ENCODE data around the gene VPS26A. TPM values are rescaled to one million over a fixed set of nuclear protein-coding genes. Genes with fewer than 3 reads are reported as not detected.
"Not testable (repeated sequence)": the region's sequence is repeated elsewhere in the genome, so short reads cannot be mapped to it uniquely, and the experiment has no call there.

Gene VPS26A
- total RNA-seq, 1 donor from 2014 or later, result 28.4 TPM

- H3K4me1 Mint-ChIP-seq (ENCODE audit: low read depth), result peaks cover 2% of the 10 kb centered on the region
- H3K27me3 Mint-ChIP-seq (ENCODE audit: low read depth), result no peaks in the 10 kb centered on the region
- peaks cover 3% of the 10 kb centered on the region for H3K36me3 Mint-ChIP-seq (ENCODE audit: low read depth)
- DNase-seq (ENCODE audit: low spot score), result no peak
- intact Hi-C loops (cut with micrococcal nuclease), result no loop called here
- no peak overlapping the region for H3K27ac Mint-ChIP-seq
- no peak overlapping the region for H3K4me3 Mint-ChIP-seq (ENCODE audit: low read depth)
- no peaks in the 10 kb centered on the region for H3K9me3 Mint-ChIP-seq
Observed at GRCh38 chr10:69153227-69153626, 29.2 kb downstream of the VPS26A start.

- Mint-ChIP-seq H3K36me3 (ENCODE audit: low read depth) (peaks cover 24% of the 10 kb centered on the region), H3K27me3 (ENCODE audit: low read depth) (no peaks in the 10 kb centered on the region), H3K4me3 (ENCODE audit: low read depth) (no peak overlapping the region), H3K4me1 (ENCODE audit: low read depth) (no peaks in the 10 kb centered on the region), H3K9me3 (no peaks in the 10 kb centered on the region), H3K27ac (no peak overlapping the region)
- no peak for DNase-seq (ENCODE audit: low spot score)
- intact Hi-C loops (cut with micrococcal nuclease), result no loop called here
Observed at GRCh38 chr10:69160809-69161241, 36.8 kb downstream of the VPS26A start.

DNA sequence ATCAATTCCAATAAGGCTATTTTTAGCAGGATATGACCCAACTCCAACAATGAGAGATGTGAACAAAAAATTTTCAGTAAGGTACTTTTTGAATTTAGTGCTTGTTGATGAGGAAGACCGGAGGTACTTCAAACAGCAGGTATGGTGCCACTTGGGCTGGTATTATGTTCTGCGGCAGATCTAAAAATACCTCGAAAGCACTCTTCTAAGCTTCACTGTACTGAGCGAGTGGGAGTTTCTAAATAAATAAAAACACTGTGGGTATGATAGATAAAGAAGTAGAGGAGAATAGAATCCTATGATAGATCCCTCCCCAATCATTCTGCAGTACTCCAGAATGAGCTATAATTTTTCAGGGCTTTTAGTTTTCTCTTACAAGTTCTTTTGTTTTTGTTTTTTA lies 44.5 kb downstream of the VPS26A start:
- Mint-ChIP-seq H3K9me3 (no peaks in the 10 kb centered on the region), H3K4me3 (ENCODE audit: low read depth) (no peak overlapping the region), H3K27me3 (ENCODE audit: low read depth) (no peaks in the 10 kb centered on the region), H3K4me1 (ENCODE audit: low read depth) (peaks cover 2% of the 10 kb centered on the region), H3K36me3 (ENCODE audit: low read depth) (peaks cover 37% of the 10 kb centered on the region), H3K27ac (no peak overlapping the region)
- intact Hi-C loops (cut with micrococcal nuclease), result no loop called here
- no peak for DNase-seq (ENCODE audit: low spot score)

GRCh38 chr10:69172241-69172982 lies 48.4 kb downstream of the VPS26A start:
- Mint-ChIP-seq H3K27me3 (ENCODE audit: low read depth) (no peaks in the 10 kb centered on the region), H3K27ac (no peak overlapping the region), H3K36me3 (ENCODE audit: low read depth) (peaks cover 28% of the 10 kb centered on the region), H3K4me1 (ENCODE audit: low read depth) (peaks cover 2% of the 10 kb centered on the region), H3K4me3 (ENCODE audit: low read depth) (no peak overlapping the region), H3K9me3 (no peaks in the 10 kb centered on the region)
- intact Hi-C loops (cut with micrococcal nuclease), result no loop called here
- DNase-seq (ENCODE audit: low spot score), result no peak

GRCh38 chr10:69175326-69175725 lies 51.3 kb downstream of the VPS26A start:
- H3K27me3 Mint-ChIP-seq (ENCODE audit: low read depth); DNase-seq (ENCODE audit: low spot score); H3K9me3 Mint-ChIP-seq; intact Hi-C loops (cut with micrococcal nuclease); H3K27ac Mint-ChIP-seq; H3K4me3 Mint-ChIP-seq (ENCODE audit: low read depth): not testable (repeated sequence)
- Mint-ChIP-seq H3K4me1 (ENCODE audit: low read depth) (peaks cover 14% of the 10 kb centered on the region), H3K36me3 (ENCODE audit: low read depth) (peaks cover 20% of the 10 kb centered on the region)

- intact Hi-C loops (cut with micrococcal nuclease), result no loop called here
Observed at GRCh38 chr10:69176823-69177222, 52.8 kb downstream of the VPS26A start.

GRCh38 chr10:69179089-69179742 lies 55.2 kb downstream of the VPS26A start:
- intact Hi-C loops (cut with micrococcal nuclease), result no loop called here
- no peaks in the 10 kb centered on the region for H3K9me3 Mint-ChIP-seq
- no peaks in the 10 kb centered on the region for H3K27me3 Mint-ChIP-seq (ENCODE audit: low read depth)
- H3K27ac Mint-ChIP-seq, result peak overlapping the region; percentile 100
- peaks cover 9% of the 10 kb centered on the region for H3K36me3 Mint-ChIP-seq (ENCODE audit: low read depth)
- DNase-seq (ENCODE audit: low spot score), result peak; percentile 23
- peaks cover 26% of the 10 kb centered on the region for H3K4me1 Mint-ChIP-seq (ENCODE audit: low read depth)
- H3K4me3 Mint-ChIP-seq (ENCODE audit: low read depth), result peak overlapping the region; percentile 99

More at GRCh38 chr10:69176823-69177222, 52.8 kb downstream of the VPS26A start:
- no peak overlapping the region for H3K27ac Mint-ChIP-seq
- H3K9me3 Mint-ChIP-seq, result no peaks in the 10 kb centered on the region
- H3K4me3 Mint-ChIP-seq (ENCODE audit: low read depth), result no peak overlapping the region
- H3K36me3 Mint-ChIP-seq (ENCODE audit: low read depth), result peaks cover 11% of the 10 kb centered on the region
- DNase-seq (ENCODE audit: low spot score), result no peak
- H3K27me3 Mint-ChIP-seq (ENCODE audit: low read depth), result no peaks in the 10 kb centered on the region
- H3K4me1 Mint-ChIP-seq (ENCODE audit: low read depth), result peaks cover 21% of the 10 kb centered on the region

GRCh38 chr10:69179743-69180524 lies 56.0 kb downstream of the VPS26A start, which contains the start of gene SUPV3L1:
Gene SUPV3L1, plus strand, starts transcription at chr10:69180234. Its CDS starts 58 bp downstream, at chr10:69180292.
- H3K27ac Mint-ChIP-seq, result peak within 1 kb of the TSS; percentile 100
- no peaks in the 10 kb centered on the region for H3K27me3 Mint-ChIP-seq (ENCODE audit: low read depth)
- H3K36me3 Mint-ChIP-seq (ENCODE audit: low read depth), result peaks cover 9% of the 10 kb centered on the region
- peak within 1 kb of the TSS; percentile 99 for H3K4me3 Mint-ChIP-seq (ENCODE audit: low read depth)
- peaks cover 26% of the 10 kb centered on the region for H3K4me1 Mint-ChIP-seq (ENCODE audit: low read depth)
- DNase-seq (ENCODE audit: low spot score), result peak; percentile 83
- H3K9me3 Mint-ChIP-seq, result no peaks in the 10 kb centered on the region
- intact Hi-C loops (cut with micrococcal nuclease), result loop anchor here (1.0 to 2.0 kb wide), 4 partner anchors 24 to 191 kb away; partner anchors contain the start of genes KIFBP and SRGN

GRCh38 chr10:69180525-69181204 lies 56.7 kb downstream of the VPS26A start:
- Mint-ChIP-seq H3K36me3 (ENCODE audit: low read depth) (peaks cover 10% of the 10 kb centered on the region), H3K27ac (peak overlapping the region; percentile 100), H3K27me3 (ENCODE audit: low read depth) (no peaks in the 10 kb centered on the region), H3K9me3 (no peaks in the 10 kb centered on the region), H3K4me3 (ENCODE audit: low read depth) (peak overlapping the region; percentile 99), H3K4me1 (ENCODE audit: low read depth) (peaks cover 26% of the 10 kb centered on the region)
- no peak for DNase-seq (ENCODE audit: low spot score)
- intact Hi-C loops (cut with micrococcal nuclease), result loop anchor here (1.0 to 2.0 kb wide), 4 partner anchors 24 to 192 kb away; partner anchors contain the start of genes KIFBP and SRGN

DNA sequence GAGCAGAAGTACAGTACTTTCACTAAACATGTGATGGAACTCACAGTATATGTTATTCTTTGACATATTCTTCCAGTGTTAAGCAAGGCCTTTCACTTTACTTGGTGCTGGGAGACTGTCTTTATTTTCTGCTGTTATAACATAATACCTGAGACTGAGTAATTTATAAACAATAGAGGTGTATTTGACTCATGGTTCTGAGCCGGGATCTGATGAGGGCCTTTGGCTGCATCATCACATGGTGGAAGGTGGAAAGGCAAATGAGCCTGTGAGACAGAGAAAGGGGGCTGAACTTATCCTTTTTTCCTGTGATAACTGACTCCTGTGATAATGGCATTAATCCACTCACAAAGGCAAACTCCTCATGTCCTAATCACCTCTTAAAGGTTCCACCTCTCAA lies 57.5 kb downstream of the VPS26A start:
- Mint-ChIP-seq H3K9me3 (no peaks in the 10 kb centered on the region), H3K4me3 (ENCODE audit: low read depth) (peak overlapping the region; percentile 99), H3K27ac (peak overlapping the region; percentile 2), H3K4me1 (ENCODE audit: low read depth) (peaks cover 26% of the 10 kb centered on the region), H3K27me3 (ENCODE audit: low read depth) (no peaks in the 10 kb centered on the region), H3K36me3 (ENCODE audit: low read depth) (peaks cover 17% of the 10 kb centered on the region)
- no peak for DNase-seq (ENCODE audit: low spot score)
- intact Hi-C loops (cut with micrococcal nuclease), result loop anchor here (2.0 kb wide), 2 partner anchors 93 to 193 kb away; partner anchors contain the start of genes KIFBP and SRGN

DNA sequence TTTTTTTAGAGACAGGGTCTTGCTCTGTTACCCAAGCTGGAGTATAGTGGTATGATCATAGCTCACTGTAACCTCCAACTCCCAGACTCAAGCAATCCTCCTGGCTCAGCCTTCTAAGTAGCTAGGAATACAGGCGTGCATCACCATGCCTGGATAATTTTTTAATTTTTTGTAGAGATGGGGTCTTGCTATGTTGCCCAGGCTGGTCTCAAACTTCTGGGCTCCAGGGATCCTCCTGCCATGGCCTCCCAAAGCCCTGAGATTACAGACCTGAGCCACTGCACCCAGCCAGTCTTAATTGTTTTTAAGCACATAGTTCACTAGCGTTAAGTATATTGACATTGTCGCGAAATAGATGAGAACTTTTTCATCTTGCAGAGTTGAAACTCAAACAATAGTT lies 58.0 kb downstream of the VPS26A start:
- intact Hi-C loops (cut with micrococcal nuclease), result no loop called here
- Mint-ChIP-seq H3K36me3 (ENCODE audit: low read depth) (peaks cover 23% of the 10 kb centered on the region), H3K4me1 (ENCODE audit: low read depth) (peaks cover 26% of the 10 kb centered on the region)

GRCh38 chr10:69186524-69186923 lies 62.5 kb downstream of the VPS26A start:
- no peak for DNase-seq (ENCODE audit: low spot score)
- Mint-ChIP-seq H3K4me1 (ENCODE audit: low read depth) (peaks cover 4% of the 10 kb centered on the region), H3K36me3 (ENCODE audit: low read depth) (peaks cover 48% of the 10 kb centered on the region), H3K9me3 (no peaks in the 10 kb centered on the region), H3K27me3 (ENCODE audit: low read depth) (no peaks in the 10 kb centered on the region), H3K4me3 (ENCODE audit: low read depth) (no peak overlapping the region), H3K27ac (no peak overlapping the region)
- intact Hi-C loops (cut with micrococcal nuclease), result no loop called here

More for the DNA sequence above, 58.0 kb downstream of the VPS26A start:
- DNase-seq (ENCODE audit: low spot score), result no peak
- no peak overlapping the region for H3K4me3 Mint-ChIP-seq (ENCODE audit: low read depth)
- H3K27me3 Mint-ChIP-seq (ENCODE audit: low read depth), result no peaks in the 10 kb centered on the region
- no peaks in the 10 kb centered on the region for H3K9me3 Mint-ChIP-seq
- H3K27ac Mint-ChIP-seq, result no peak overlapping the region
